ENCODE results near the gene SLCO1C1.
"Not testable (repeated sequence)": the region's sequence is repeated elsewhere in the genome, so short reads cannot be mapped to it uniquely, and the experiment has no call there.

The SLCO1C1 gene

GRCh38 chr12:20716037-20716436, 20.9 kb downstream of the SLCO1C1 start:
- no peak overlapping the region for H2AFZ ChIP-seq (ENCODE audit: low read length, unreplicated experiment)
- no peaks in the 10 kb centered on the region for H3K36me3 ChIP-seq (ENCODE audit: insufficient read depth, low read length)
- no peaks in the 10 kb centered on the region for H3K79me2 ChIP-seq (ENCODE audit: control insufficient read depth, insufficient read depth, low read length, unreplicated experiment)
- H3K27ac ChIP-seq (ENCODE audit: low read depth, low read length), result no peak overlapping the region
- no peaks in the 10 kb centered on the region for H3K4me1 ChIP-seq (ENCODE audit: control insufficient read depth, insufficient read depth, low read length, unreplicated experiment)
- no peaks in the 10 kb centered on the region for H3K27me3 ChIP-seq (ENCODE audit: insufficient read depth, low read length)
- H3K4me3 ChIP-seq (ENCODE audit: low read depth, low read length), result no peak overlapping the region

- H2AFZ ChIP-seq (ENCODE audit: low read length, unreplicated experiment), result no peak overlapping the region
- H3K36me3 ChIP-seq (ENCODE audit: insufficient read depth, low read length), result no peaks in the 10 kb centered on the region
- no peaks in the 10 kb centered on the region for H3K79me2 ChIP-seq (ENCODE audit: control insufficient read depth, insufficient read depth, low read length, unreplicated experiment)
- no peak overlapping the region for H3K4me3 ChIP-seq (ENCODE audit: low read depth, low read length)
- no peaks in the 10 kb centered on the region for H3K27me3 ChIP-seq (ENCODE audit: insufficient read depth, low read length)
- no peaks in the 10 kb centered on the region for H3K4me1 ChIP-seq (ENCODE audit: control insufficient read depth, insufficient read depth, low read length, unreplicated experiment)
- H3K27ac ChIP-seq (ENCODE audit: low read depth, low read length), result no peak overlapping the region
Observed at GRCh38 chr12:20716985-20717384, 21.9 kb downstream of the SLCO1C1 start.

- Histone ChIP-seq H2AFZ (ENCODE audit: low read length, unreplicated experiment) (no peak overlapping the region), H3K79me2 (ENCODE audit: control insufficient read depth, insufficient read depth, low read length, unreplicated experiment) (no peaks in the 10 kb centered on the region), H3K27me3 (ENCODE audit: insufficient read depth, low read length) (no peaks in the 10 kb centered on the region), H3K36me3 (ENCODE audit: insufficient read depth, low read length) (no peaks in the 10 kb centered on the region), H3K27ac (ENCODE audit: low read depth, low read length) (no peak overlapping the region), H3K4me3 (ENCODE audit: low read depth, low read length) (no peak overlapping the region), H3K4me1 (ENCODE audit: control insufficient read depth, insufficient read depth, low read length, unreplicated experiment) (no peaks in the 10 kb centered on the region)
Observed at GRCh38 chr12:20718294-20718693, 23.2 kb downstream of the SLCO1C1 start.

GRCh38 chr12:20722142-20722541, 27.0 kb downstream of the SLCO1C1 start:
- no peak overlapping the region for H3K4me3 ChIP-seq (ENCODE audit: low read depth, low read length)
- no peak overlapping the region for H2AFZ ChIP-seq (ENCODE audit: low read length, unreplicated experiment)
- no peaks in the 10 kb centered on the region for H3K79me2 ChIP-seq (ENCODE audit: control insufficient read depth, insufficient read depth, low read length, unreplicated experiment)
- H3K4me1 ChIP-seq (ENCODE audit: control insufficient read depth, insufficient read depth, low read length, unreplicated experiment), result no peaks in the 10 kb centered on the region
- H3K36me3 ChIP-seq (ENCODE audit: insufficient read depth, low read length), result no peaks in the 10 kb centered on the region
- no peak overlapping the region for H3K27ac ChIP-seq (ENCODE audit: low read depth, low read length)
- no peaks in the 10 kb centered on the region for H3K27me3 ChIP-seq (ENCODE audit: insufficient read depth, low read length)

GRCh38 chr12:20731274-20731673, 36.1 kb downstream of the SLCO1C1 start:
- Histone ChIP-seq H3K79me2 (ENCODE audit: control insufficient read depth, insufficient read depth, low read length, unreplicated experiment) (no peaks in the 10 kb centered on the region), H3K36me3 (ENCODE audit: insufficient read depth, low read length) (no peaks in the 10 kb centered on the region), H3K27ac (ENCODE audit: low read depth, low read length) (no peak overlapping the region), H3K4me3 (ENCODE audit: low read depth, low read length) (no peak overlapping the region), H3K27me3 (ENCODE audit: insufficient read depth, low read length) (no peaks in the 10 kb centered on the region), H3K4me1 (ENCODE audit: control insufficient read depth, insufficient read depth, low read length, unreplicated experiment) (no peaks in the 10 kb centered on the region), H2AFZ (ENCODE audit: low read length, unreplicated experiment) (no peak overlapping the region)

- Histone ChIP-seq H3K27me3 (ENCODE audit: insufficient read depth, low read length) (no peaks in the 10 kb centered on the region), H3K36me3 (ENCODE audit: insufficient read depth, low read length) (no peaks in the 10 kb centered on the region), H3K27ac (ENCODE audit: low read depth, low read length) (no peak overlapping the region), H3K79me2 (ENCODE audit: control insufficient read depth, insufficient read depth, low read length, unreplicated experiment) (no peaks in the 10 kb centered on the region), H2AFZ (ENCODE audit: low read length, unreplicated experiment) (no peak overlapping the region), H3K4me1 (ENCODE audit: control insufficient read depth, insufficient read depth, low read length, unreplicated experiment) (no peaks in the 10 kb centered on the region), H3K4me3 (ENCODE audit: low read depth, low read length) (no peak overlapping the region)
Observed at GRCh38 chr12:20740972-20741371, 45.8 kb downstream of the SLCO1C1 start.

- Histone ChIP-seq H3K4me1 (ENCODE audit: control insufficient read depth, insufficient read depth, low read length, unreplicated experiment) (no peaks in the 10 kb centered on the region), H3K4me3 (ENCODE audit: low read depth, low read length) (no peak overlapping the region), H3K27me3 (ENCODE audit: insufficient read depth, low read length) (no peaks in the 10 kb centered on the region), H3K27ac (ENCODE audit: low read depth, low read length) (no peak overlapping the region), H2AFZ (ENCODE audit: low read length, unreplicated experiment) (no peak overlapping the region), H3K79me2 (ENCODE audit: control insufficient read depth, insufficient read depth, low read length, unreplicated experiment) (no peaks in the 10 kb centered on the region), H3K36me3 (ENCODE audit: insufficient read depth, low read length) (no peaks in the 10 kb centered on the region)
Observed at GRCh38 chr12:20748198-20748597, 53.1 kb downstream of the SLCO1C1 start.

GRCh38 chr12:20751046-20751445, 55.9 kb downstream of the SLCO1C1 start:
- Histone ChIP-seq H3K36me3 (ENCODE audit: insufficient read depth, low read length) (no peaks in the 10 kb centered on the region), H3K4me1 (ENCODE audit: control insufficient read depth, insufficient read depth, low read length, unreplicated experiment) (no peaks in the 10 kb centered on the region), H3K27ac (ENCODE audit: low read depth, low read length) (no peak overlapping the region), H3K79me2 (ENCODE audit: control insufficient read depth, insufficient read depth, low read length, unreplicated experiment) (no peaks in the 10 kb centered on the region), H3K4me3 (ENCODE audit: low read depth, low read length) (no peak overlapping the region), H3K27me3 (ENCODE audit: insufficient read depth, low read length) (no peaks in the 10 kb centered on the region), H2AFZ (ENCODE audit: low read length, unreplicated experiment) (no peak overlapping the region)

GRCh38 chr12:20777420-20777819, 82.3 kb downstream of the SLCO1C1 start:
- no peaks in the 10 kb centered on the region for H3K27me3 ChIP-seq (ENCODE audit: insufficient read depth, low read length)
- H3K4me1 ChIP-seq (ENCODE audit: control insufficient read depth, insufficient read depth, low read length, unreplicated experiment), result no peaks in the 10 kb centered on the region
- H2AFZ ChIP-seq (ENCODE audit: low read length, unreplicated experiment), result no peak overlapping the region
- H3K79me2 ChIP-seq (ENCODE audit: control insufficient read depth, insufficient read depth, low read length, unreplicated experiment), result no peaks in the 10 kb centered on the region
- no peak overlapping the region for H3K4me3 ChIP-seq (ENCODE audit: low read depth, low read length)
- no peak overlapping the region for H3K27ac ChIP-seq (ENCODE audit: low read depth, low read length)
- H3K36me3 ChIP-seq (ENCODE audit: insufficient read depth, low read length), result no peaks in the 10 kb centered on the region

GRCh38 chr12:20778969-20779368, 83.8 kb downstream of the SLCO1C1 start:
- Histone ChIP-seq H2AFZ (ENCODE audit: low read length, unreplicated experiment) (no peak overlapping the region), H3K4me1 (ENCODE audit: control insufficient read depth, insufficient read depth, low read length, unreplicated experiment) (no peaks in the 10 kb centered on the region), H3K79me2 (ENCODE audit: control insufficient read depth, insufficient read depth, low read length, unreplicated experiment) (no peaks in the 10 kb centered on the region), H3K27me3 (ENCODE audit: insufficient read depth, low read length) (no peaks in the 10 kb centered on the region), H3K4me3 (ENCODE audit: low read depth, low read length) (no peak overlapping the region), H3K36me3 (ENCODE audit: insufficient read depth, low read length) (no peaks in the 10 kb centered on the region), H3K27ac (ENCODE audit: low read depth, low read length) (no peak overlapping the region)

GRCh38 chr12:20779971-20780370, 84.8 kb downstream of the SLCO1C1 start:
- not testable (repeated sequence) for H3K4me3 ChIP-seq (ENCODE audit: low read depth, low read length); H3K27me3 ChIP-seq (ENCODE audit: insufficient read depth, low read length); H3K4me1 ChIP-seq (ENCODE audit: control insufficient read depth, insufficient read depth, low read length, unreplicated experiment); H2AFZ ChIP-seq (ENCODE audit: low read length, unreplicated experiment); H3K79me2 ChIP-seq (ENCODE audit: control insufficient read depth, insufficient read depth, low read length, unreplicated experiment); H3K27ac ChIP-seq (ENCODE audit: low read depth, low read length); H3K36me3 ChIP-seq (ENCODE audit: insufficient read depth, low read length)

Measured in ACC112 (cell line).